K562 (cell line): ENCODE measurements around the gene RRAD. TPM values are rescaled to one million over a fixed set of nuclear protein-coding genes. Genes with fewer than 3 reads are reported as not detected.

Experiments used
- CSDE1 ChIP-seq, 2 experiments: fragments of 450-650 bp; IDR thresholded peaks; 2 replicates each; pipeline ENCODE4 v1.6.1; 2016; ENCODE audit warnings: mild to moderate bottlenecking in 1 of 2
- DACH1 ChIP-seq: fragments of 450-650 bp; IDR thresholded peaks from 2 replicates; pipeline ENCODE4 v1.6.1; 2018; ENCODE audit not compliant: partially characterized antibody
- EZH2 ChIP-seq: IDR thresholded peaks from 2 replicates; pipeline ENCODE4 v1.6.1; 2012; ENCODE audit warnings: low read depth, mild to moderate bottlenecking, inconsistent platforms, low read length, borderline replicate concordance
- FOXM1 ChIP-seq, 2 experiments: fragments of 450-650 bp in 1 of 2; sonication (generic) in 1 of 2; formaldehyde crosslinking in 1 of 2; IDR thresholded peaks; 2 replicates each; pipeline versions ENCODE4 v1.6.1 to v1.9.0; 2017 to 2022; ENCODE audit warnings: low read depth in 2 of 2, mild to moderate bottlenecking in 2 of 2, missing genetic modification reagents in 1 of 2, moderate library complexity in 1 of 2
- GABPA ChIP-seq: fragments of 200-800 bp; sonication (Bioruptor generic); conservative IDR thresholded peaks from 2 replicates; pipeline ENCODE4 v1.6.1; 2016; ENCODE audit warnings: low read depth, missing genetic modification characterization, missing compliant biosample characterization
- GATA2 ChIP-seq: sonication (generic); formaldehyde crosslinking; IDR thresholded peaks from 2 replicates; pipeline ENCODE4 v1.4.0; 2020; ENCODE audit warnings: mild to moderate bottlenecking, missing genetic modification reagents
- HOMEZ ChIP-seq: fragments of 250-450 bp; sonication (Bioruptor Pico); IDR thresholded peaks from 2 replicates; pipeline ENCODE4 v1.4.0; 2020; ENCODE audit warnings: mild to moderate bottlenecking, moderate library complexity
- MXI1 ChIP-seq: IDR thresholded peaks from 2 replicates; pipeline ENCODE4 v1.6.1; 2011; ENCODE audit warnings: low read depth, mild to moderate bottlenecking, improper control_type of control experiment, low read length
- NCOA6 ChIP-seq: fragments of 450-650 bp; IDR thresholded peaks from 2 replicates; pipeline ENCODE4 v1.6.1; 2017; ENCODE audit warnings: mild to moderate bottlenecking
- PHF20 ChIP-seq: fragments of 450-650 bp; IDR thresholded peaks from 2 replicates; pipeline ENCODE4 v1.6.1; 2018; ENCODE audit not compliant: partially characterized antibody
- RBM14 ChIP-seq: fragments of 200-400 bp; formaldehyde crosslinking; IDR thresholded peaks from 2 replicates; pipeline ENCODE4 v1.6.1; 2018; ENCODE audit warnings: low read depth, mild to moderate bottlenecking, low read length, moderate library complexity, borderline replicate concordance; ENCODE audit not compliant: insufficient read depth
- STAT5A ChIP-seq: IDR thresholded peaks from 2 replicates; pipeline ENCODE4 v1.6.1; 2012; ENCODE audit warnings: low read length, inconsistent platforms, borderline replicate concordance
- ZFP1 ChIP-seq: fragments of 450-650 bp; formaldehyde crosslinking; IDR thresholded peaks from 2 replicates; pipeline ENCODE4 v1.4.0; 2020; ENCODE audit warnings: mild to moderate bottlenecking, mixed read lengths
- ZKSCAN3 ChIP-seq: fragments of 250-450 bp; sonication (Bioruptor Pico); IDR thresholded peaks from 2 replicates; pipeline ENCODE4 v1.4.0; 2020
- ZNF23 ChIP-seq: fragments of 250-450 bp; sonication (Bioruptor Pico); IDR thresholded peaks from 2 replicates; pipeline ENCODE4 v1.4.0; 2020; ENCODE audit warnings: mild to moderate bottlenecking
- ZNF282 ChIP-seq: sonication (generic); formaldehyde crosslinking; IDR thresholded peaks from 2 replicates; pipeline ENCODE4 v1.8.1; 2023; ENCODE audit warnings: missing genetic modification reagents
- ZNF785 ChIP-seq: fragments of 250-450 bp; sonication (Bioruptor Pico); IDR thresholded peaks from 2 replicates; pipeline ENCODE4 v1.4.0; 2020; ENCODE audit warnings: mild to moderate bottlenecking
- polyA plus RNA-seq, 8 experiments: library from polyadenylated mRNA; depleted of rRNA in 4 of 8; stranded (reverse) in 5 of 8; unstranded in 3 of 8; fragments of >200 nt; fragmentation: Nextera tagmentation in 2 of 8; fragmentation: Illumina TruSeq in 1 of 8; extraction: Ambion mirVana in 2 of 8; extraction: Trizol in 1 of 8; gene quantifications; 2 replicates each; pipeline versions ENCODE4 v1.2.1 to v1.2.3, GENCODE V29; 2011 to 2014; ENCODE audit warnings: inconsistent platforms in 1 of 8, missing spikeins in 1 of 8
- total RNA-seq, 7 experiments: library from RNA; depleted of rRNA in 6 of 7; stranded (reverse); fragments of >200 nt in 6 of 7; fragmentation: Illumina TruSeq in 2 of 7; extraction: Trizol in 2 of 7; gene quantifications; 2 replicates each; pipeline versions ENCODE4 v1.2.1 to v1.2.3, GENCODE V29; 2011 to 2021; ENCODE audit warnings: low replicate concordance in 1 of 7
- TF ChIP-seq, protein P1 (sequence below), 2 experiments: fragments of 450-650 bp; IDR thresholded peaks; 2 replicates each; pipeline ENCODE4 v1.6.1; 2018; ENCODE audit warnings: mild to moderate bottlenecking in 2 of 2, low read depth in 1 of 2; ENCODE audit not compliant: partially characterized antibody in 2 of 2
- TF ChIP-seq, protein P2 (sequence below): fragments of 450-650 bp; IDR thresholded peaks from 2 replicates; pipeline ENCODE4 v1.6.1; 2017; ENCODE audit warnings: antibody characterized with exemption, mild to moderate bottlenecking

RRAD gene
- total and polyA plus RNA-seq, 9 of the 15 experiments (the other 6 are each of a cell fraction or from before 2014, with no cell fraction given), result 0.09 to 0.20 (median 0.13) TPM; not detected in 5

DNA sequence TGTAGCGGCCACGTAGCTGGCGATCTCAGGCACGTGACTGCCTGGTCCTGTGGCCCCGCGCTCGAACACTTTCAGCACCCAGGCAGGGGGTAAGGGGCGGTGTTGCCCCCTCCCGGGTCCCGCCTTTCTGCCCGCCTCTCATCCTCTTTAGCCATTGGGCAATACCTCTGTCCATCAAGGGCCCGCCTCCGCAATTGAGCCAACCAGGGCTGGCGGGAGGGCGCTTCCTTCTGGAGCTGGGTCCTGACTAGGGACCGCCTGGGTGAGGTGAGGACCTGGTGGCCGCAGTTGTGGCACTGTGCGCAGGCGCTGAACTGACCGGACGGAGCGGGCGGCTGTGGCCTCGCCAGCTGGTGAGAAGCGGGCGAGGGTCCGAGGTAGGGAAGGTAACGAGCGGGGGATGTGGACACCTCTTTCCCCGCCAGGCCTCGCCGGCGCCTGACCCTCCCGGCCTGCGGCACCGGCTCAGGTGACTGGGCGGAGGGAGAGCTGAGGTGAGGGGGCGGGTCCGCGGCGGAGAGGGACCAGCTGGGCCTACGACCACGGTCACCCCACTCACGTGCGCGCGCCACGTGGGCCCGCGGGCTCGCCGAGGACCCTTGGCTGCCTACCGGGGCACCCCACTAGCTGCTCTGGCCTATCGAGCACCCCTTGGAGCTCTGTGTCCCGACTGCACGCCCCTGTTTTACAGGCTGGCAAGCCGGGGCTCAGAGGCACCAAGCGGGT lies 44.9 kb downstream of the RRAD start, which contains the start of gene PDP2 (continued):
- TF ChIP-seq, protein P1, sequence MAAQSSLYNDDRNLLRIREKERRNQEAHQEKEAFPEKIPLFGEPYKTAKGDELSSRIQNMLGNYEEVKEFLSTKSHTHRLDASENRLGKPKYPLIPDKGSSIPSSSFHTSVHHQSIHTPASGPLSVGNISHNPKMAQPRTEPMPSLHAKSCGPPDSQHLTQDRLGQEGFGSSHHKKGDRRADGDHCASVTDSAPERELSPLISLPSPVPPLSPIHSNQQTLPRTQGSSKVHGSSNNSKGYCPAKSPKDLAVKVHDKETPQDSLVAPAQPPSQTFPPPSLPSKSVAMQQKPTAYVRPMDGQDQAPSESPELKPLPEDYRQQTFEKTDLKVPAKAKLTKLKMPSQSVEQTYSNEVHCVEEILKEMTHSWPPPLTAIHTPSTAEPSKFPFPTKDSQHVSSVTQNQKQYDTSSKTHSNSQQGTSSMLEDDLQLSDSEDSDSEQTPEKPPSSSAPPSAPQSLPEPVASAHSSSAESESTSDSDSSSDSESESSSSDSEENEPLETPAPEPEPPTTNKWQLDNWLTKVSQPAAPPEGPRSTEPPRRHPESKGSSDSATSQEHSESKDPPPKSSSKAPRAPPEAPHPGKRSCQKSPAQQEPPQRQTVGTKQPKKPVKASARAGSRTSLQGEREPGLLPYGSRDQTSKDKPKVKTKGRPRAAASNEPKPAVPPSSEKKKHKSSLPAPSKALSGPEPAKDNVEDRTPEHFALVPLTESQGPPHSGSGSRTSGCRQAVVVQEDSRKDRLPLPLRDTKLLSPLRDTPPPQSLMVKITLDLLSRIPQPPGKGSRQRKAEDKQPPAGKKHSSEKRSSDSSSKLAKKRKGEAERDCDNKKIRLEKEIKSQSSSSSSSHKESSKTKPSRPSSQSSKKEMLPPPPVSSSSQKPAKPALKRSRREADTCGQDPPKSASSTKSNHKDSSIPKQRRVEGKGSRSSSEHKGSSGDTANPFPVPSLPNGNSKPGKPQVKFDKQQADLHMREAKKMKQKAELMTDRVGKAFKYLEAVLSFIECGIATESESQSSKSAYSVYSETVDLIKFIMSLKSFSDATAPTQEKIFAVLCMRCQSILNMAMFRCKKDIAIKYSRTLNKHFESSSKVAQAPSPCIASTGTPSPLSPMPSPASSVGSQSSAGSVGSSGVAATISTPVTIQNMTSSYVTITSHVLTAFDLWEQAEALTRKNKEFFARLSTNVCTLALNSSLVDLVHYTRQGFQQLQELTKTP (IDR thresholded peaks at IDR 0.05; ENCODE audit: low read depth in 1 of 2, partially characterized antibody in 2 of 2), result no peak
- TF ChIP-seq HOMEZ, result 0 out of 2 replicates have a peak, but pooled peaks have one; percentile 54
- TF ChIP-seq ZKSCAN3 (CRISPR knock-in tag), result no peak
- peak; percentile 65; the same call in 1 of the 2 replicates for TF ChIP-seq MXI1
- peak; percentile 39 for TF ChIP-seq PHF20
- TF ChIP-seq, protein P2, sequence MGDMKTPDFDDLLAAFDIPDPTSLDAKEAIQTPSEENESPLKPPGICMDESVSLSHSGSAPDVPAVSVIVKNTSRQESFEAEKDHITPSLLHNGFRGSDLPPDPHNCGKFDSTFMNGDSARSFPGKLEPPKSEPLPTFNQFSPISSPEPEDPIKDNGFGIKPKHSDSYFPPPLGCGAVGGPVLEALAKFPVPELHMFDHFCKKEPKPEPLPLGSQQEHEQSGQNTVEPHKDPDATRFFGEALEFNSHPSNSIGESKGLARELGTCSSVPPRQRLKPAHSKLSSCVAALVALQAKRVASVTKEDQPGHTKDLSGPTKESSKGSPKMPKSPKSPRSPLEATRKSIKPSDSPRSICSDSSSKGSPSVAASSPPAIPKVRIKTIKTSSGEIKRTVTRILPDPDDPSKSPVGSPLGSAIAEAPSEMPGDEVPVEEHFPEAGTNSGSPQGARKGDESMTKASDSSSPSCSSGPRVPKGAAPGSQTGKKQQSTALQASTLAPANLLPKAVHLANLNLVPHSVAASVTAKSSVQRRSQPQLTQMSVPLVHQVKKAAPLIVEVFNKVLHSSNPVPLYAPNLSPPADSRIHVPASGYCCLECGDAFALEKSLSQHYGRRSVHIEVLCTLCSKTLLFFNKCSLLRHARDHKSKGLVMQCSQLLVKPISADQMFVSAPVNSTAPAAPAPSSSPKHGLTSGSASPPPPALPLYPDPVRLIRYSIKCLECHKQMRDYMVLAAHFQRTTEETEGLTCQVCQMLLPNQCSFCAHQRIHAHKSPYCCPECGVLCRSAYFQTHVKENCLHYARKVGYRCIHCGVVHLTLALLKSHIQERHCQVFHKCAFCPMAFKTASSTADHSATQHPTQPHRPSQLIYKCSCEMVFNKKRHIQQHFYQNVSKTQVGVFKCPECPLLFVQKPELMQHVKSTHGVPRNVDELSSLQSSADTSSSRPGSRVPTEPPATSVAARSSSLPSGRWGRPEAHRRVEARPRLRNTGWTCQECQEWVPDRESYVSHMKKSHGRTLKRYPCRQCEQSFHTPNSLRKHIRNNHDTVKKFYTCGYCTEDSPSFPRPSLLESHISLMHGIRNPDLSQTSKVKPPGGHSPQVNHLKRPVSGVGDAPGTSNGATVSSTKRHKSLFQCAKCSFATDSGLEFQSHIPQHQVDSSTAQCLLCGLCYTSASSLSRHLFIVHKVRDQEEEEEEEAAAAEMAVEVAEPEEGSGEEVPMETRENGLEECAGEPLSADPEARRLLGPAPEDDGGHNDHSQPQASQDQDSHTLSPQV, result peak; percentile 50; the same call in 1 of the 2 replicates
- no peak for TF ChIP-seq ZFP1 (CRISPR knock-in tag)
- TF ChIP-seq ZNF785 (CRISPR knock-in tag), result no peak
- no peak; the same call in 1 of the 2 replicates for TF ChIP-seq ZNF282
- no peak for TF ChIP-seq GATA2 (CRISPR knock-in tag)
- no peak for TF ChIP-seq CSDE1 (IDR thresholded peaks at IDR 0.05)
- no peak for TF ChIP-seq STAT5A
- no peak for TF ChIP-seq EZH2
- peak; percentile 56; the same call in 1 of the 2 replicates for TF ChIP-seq GABPA (tag)
- TF ChIP-seq NCOA6, result peak; percentile 82
- no peak for TF ChIP-seq FOXM1 (IDR thresholded peaks at IDR 0.05; ENCODE audit: low read depth)
- no peak for TF ChIP-seq FOXM1 (CRISPR knock-in tag; IDR thresholded peaks at IDR 0.05; ENCODE audit: low read depth)
- TF ChIP-seq DACH1, result peak; percentile 92
- TF ChIP-seq RBM14, result no peak
- no peak for TF ChIP-seq ZNF23
